BE2C (cell line): Measurements from ENCODE around the gene EFNA5.

Source experiments
- DNase-seq: peaks from one replicate; pipeline ENCODE4 v3.0.0-alpha.2; 2020
- H3K27me3 ChIP-seq: fragments of 250-450 bp; sonication (Bioruptor Pico); 2 replicates; pipeline ENCODE4 v1.5.1; 2020; ENCODE audit warnings: mild to moderate bottlenecking
- H3K36me3 ChIP-seq: fragments of 250-450 bp; sonication (Bioruptor Pico); 2 replicates; pipeline ENCODE4 v1.5.1; 2020; ENCODE audit warnings: mild to moderate bottlenecking
- H3K4me1 ChIP-seq: fragments of 250-450 bp; sonication (Bioruptor Pico); 2 replicates; pipeline ENCODE4 v1.5.1; 2020
- H3K4me3 ChIP-seq: 2 replicates; pipeline ENCODE4 v1.5.1; 2011; ENCODE audit warnings: low read depth, low read length
- H3K9me3 ChIP-seq: fragments of 250-450 bp; sonication (Bioruptor Pico); 2 replicates; pipeline ENCODE4 v1.5.1; 2020
- TF ChIP-seq, protein P1 (sequence below): IDR thresholded peaks from 2 replicates; pipeline ENCODE4 v1.5.1; 2012; ENCODE audit warnings: mild to moderate bottlenecking, low read depth, low read length

Gene EFNA5

DNA sequence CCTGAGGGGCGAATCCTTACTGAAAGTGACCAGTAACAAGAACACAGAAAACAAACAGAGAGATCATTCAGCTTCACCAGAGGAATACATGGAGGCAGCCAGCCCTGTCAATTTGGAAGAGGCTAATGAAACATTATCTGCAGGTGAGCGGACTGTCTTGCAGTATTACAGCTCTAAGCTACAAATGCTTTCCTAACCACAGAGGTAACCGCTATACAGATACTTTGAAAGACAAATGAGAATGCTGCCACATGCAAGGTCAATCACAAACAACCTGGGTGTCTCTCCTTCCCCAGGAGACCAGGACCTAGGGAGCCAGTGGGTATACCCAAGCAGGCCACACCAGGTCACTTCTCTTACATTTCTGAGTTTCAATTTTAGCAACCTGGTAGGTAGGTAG, 30.2 kb downstream of the EFNA5 start:
- TF ChIP-seq, protein P1, sequence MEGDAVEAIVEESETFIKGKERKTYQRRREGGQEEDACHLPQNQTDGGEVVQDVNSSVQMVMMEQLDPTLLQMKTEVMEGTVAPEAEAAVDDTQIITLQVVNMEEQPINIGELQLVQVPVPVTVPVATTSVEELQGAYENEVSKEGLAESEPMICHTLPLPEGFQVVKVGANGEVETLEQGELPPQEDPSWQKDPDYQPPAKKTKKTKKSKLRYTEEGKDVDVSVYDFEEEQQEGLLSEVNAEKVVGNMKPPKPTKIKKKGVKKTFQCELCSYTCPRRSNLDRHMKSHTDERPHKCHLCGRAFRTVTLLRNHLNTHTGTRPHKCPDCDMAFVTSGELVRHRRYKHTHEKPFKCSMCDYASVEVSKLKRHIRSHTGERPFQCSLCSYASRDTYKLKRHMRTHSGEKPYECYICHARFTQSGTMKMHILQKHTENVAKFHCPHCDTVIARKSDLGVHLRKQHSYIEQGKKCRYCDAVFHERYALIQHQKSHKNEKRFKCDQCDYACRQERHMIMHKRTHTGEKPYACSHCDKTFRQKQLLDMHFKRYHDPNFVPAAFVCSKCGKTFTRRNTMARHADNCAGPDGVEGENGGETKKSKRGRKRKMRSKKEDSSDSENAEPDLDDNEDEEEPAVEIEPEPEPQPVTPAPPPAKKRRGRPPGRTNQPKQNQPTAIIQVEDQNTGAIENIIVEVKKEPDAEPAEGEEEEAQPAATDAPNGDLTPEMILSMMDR: no peak
- Histone ChIP-seq H3K4me3 (no peak overlapping the region), H3K4me1 (peaks cover 7% of the 10 kb centered on the region), H3K36me3 (no peaks in the 10 kb centered on the region), H3K9me3 (no peaks in the 10 kb centered on the region), H3K27me3 (no peaks in the 10 kb centered on the region)
- DNase-seq: no peak

DNA sequence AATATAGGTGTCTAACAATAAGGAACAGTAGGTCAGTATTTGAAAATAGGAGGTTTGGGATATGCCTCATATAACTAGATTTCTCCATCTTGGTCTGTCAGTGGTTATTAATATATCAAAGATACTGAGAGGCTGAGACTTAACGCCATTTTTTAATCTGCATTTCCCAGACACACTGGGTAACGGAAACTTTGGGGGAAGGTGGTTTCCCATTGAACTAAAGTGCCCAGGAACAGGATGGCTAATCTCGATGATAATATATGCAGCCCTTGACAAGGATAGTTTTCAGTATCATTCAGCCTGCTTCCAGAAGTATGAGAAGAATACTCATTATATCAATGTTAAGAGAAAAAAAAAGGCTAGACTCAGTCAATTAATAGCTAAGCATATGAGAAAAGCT, 30.7 kb downstream of the EFNA5 start:
- no peak for DNase-seq
- Histone ChIP-seq H3K27me3 (no peaks in the 10 kb centered on the region), H3K4me3 (no peak overlapping the region), H3K4me1 (peaks cover 7% of the 10 kb centered on the region), H3K36me3 (no peaks in the 10 kb centered on the region), H3K9me3 (no peaks in the 10 kb centered on the region)
- TF ChIP-seq, protein P1: no peak

DNA sequence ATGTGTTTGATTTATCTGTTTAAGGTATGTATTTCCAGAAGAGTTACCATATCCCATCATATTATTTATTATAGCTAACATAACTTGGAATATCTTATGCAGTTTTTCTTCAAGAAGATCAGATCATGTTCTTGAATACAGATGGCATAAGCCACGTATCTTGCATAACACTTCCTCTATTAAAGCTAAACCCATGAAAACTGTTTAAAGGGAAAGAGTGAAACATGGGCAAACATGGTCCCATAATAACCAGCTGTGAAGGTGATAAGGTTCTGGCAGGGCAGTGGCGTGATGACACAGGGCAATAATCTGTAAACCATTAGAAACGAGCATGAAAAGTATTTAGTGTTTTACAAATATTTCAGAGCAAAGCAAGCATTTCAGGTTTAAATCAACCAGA, 34.2 kb downstream of the EFNA5 start:
- Histone ChIP-seq H3K4me3 (no peak overlapping the region), H3K4me1 (peaks cover 17% of the 10 kb centered on the region), H3K9me3 (no peaks in the 10 kb centered on the region), H3K36me3 (no peaks in the 10 kb centered on the region), H3K27me3 (no peaks in the 10 kb centered on the region)
- no peak for DNase-seq
- TF ChIP-seq, protein P1: no peak

DNA sequence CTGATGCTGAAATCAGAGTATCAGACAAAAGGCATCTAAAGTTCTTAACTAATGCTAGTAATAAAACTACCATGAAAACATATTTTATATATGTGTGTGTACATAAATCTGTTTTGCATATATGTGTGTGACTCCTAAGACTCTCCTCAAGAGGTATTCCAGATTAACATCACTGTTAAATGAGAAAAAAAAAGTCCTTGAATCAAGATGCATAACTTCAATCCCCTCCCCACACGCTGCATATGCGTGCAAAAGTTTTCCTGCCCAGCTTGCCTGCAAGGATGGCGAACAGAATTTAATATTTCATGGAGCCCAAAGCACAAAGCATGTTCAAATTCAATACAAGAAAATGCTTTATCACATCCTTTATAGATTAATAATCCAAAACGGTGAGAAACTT, 34.7 kb downstream of the EFNA5 start:
- DNase-seq: no peak
- Histone ChIP-seq H3K27me3 (no peaks in the 10 kb centered on the region), H3K4me3 (no peak overlapping the region), H3K9me3 (no peaks in the 10 kb centered on the region), H3K36me3 (no peaks in the 10 kb centered on the region), H3K4me1 (peaks cover 17% of the 10 kb centered on the region)
- TF ChIP-seq, protein P1: no peak

DNA sequence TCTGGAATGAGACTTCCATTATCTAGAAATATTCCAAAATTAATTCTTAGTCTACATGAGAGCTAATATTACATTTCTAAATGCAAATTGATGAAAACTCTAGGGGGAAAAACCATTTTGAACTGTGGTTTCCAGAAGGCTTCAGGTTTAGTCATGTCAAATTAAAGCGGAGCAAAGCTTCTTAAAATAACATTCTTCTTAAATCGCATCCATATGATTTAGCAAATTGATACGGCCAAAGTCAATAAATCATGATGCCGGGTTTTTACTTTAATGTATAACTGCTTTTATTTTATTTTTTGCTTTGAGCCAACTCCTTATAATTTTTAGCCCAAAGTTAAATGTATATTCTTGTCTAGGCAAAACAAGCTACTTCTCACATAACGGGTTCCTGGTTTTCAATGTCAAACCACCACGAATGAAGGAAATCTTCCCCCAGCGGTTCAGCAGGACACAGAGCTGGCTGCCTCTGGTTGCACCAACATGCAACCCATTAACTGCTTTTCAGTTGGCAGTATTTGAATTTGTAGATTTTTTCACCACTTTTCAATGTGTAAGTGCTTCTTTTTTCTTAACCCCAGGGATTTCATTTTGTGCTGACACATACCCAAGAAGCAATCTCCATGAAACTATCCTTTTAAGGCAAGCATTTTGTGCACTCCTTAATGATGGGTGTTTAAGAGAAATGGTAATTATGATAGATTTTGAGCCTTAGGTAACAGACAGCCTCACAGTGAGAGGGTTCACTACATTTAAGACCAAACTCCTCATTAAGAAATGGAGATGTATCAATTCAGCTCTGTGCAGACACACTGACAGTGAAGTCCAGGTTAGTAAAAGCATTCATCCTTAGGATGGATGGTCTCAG, 35.5 kb downstream of the EFNA5 start:
- H3K9me3 ChIP-seq: no peaks in the 10 kb centered on the region
- TF ChIP-seq, protein P1: no peak
- H3K27me3 ChIP-seq: no peaks in the 10 kb centered on the region
- no peak overlapping the region for H3K4me3 ChIP-seq
- H3K4me1 ChIP-seq: peaks cover 12% of the 10 kb centered on the region
- no peaks in the 10 kb centered on the region for H3K36me3 ChIP-seq
- no peak for DNase-seq

DNA sequence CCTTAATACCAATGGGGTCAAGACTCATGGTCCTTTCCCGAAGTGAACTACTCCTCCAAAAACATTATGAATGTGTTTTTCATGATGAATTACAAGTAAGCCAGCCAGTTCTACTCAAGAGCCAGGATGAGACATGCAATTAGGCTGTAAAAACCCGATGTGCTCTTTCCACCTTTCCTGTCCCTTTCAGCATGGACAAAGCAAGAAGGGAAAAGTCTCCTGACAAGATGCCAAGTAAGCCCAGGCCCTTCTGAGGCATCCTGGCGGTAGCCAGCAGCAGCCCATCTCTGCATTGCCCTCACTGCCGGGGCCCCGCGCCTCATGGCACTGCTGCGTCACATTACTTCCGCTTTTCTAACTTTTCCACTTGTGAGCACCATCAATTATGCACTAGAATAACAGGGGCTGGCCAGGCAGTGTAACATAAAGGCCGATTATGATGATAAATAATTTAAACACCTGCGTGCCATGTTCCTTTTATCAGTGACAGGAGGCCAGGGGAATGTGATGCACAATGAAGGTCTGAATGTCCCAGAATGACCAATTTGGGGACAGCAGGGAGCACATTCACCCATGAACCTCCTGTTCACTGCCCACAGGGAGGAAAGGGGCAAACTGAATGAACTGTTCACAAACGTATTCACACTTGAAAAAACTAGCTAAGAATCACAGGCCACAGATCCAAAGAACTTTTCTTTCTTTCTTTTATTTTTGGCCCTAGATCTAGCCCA, 37.4 kb downstream of the EFNA5 start:
- TF ChIP-seq, protein P1: no peak
- no peaks in the 10 kb centered on the region for H3K9me3 ChIP-seq

More for the DNA sequence above, 37.4 kb downstream of the EFNA5 start:
- Histone ChIP-seq H3K36me3 (no peaks in the 10 kb centered on the region), H3K4me1 (peaks cover 10% of the 10 kb centered on the region; the same call in 1 of the 2 replicates), H3K27me3 (no peaks in the 10 kb centered on the region), H3K4me3 (no peak overlapping the region)
- no peak for DNase-seq
